ENCODE measurements around the gene SLC16A10.

- TF ChIP-seq CTCF (optimal IDR thresholded peaks at IDR 0.05 in 1 of 3, IDR thresholded peaks at IDR 0.05 in 1 of 3, conservative IDR thresholded peaks at IDR 0.05 in 1 of 3; ENCODE audit: extremely low read depth in 1 of 3, insufficient read depth in 2 of 3, low read length in 3 of 3): no peak
- no peak for TF ChIP-seq EZH2 (IDR thresholded peaks at IDR 0.05; ENCODE audit: low read length)
Observed at GRCh38 chr6:111250791-111251354, 163.6 kb downstream of the SLC16A10 start.
